DMS79 (cell line): ENCODE data around the gene PAX2.

Experiments used
- DNase-seq: peaks from one replicate; lab custom pipeline; 2025; lab: John Stamatoyannopoulos, UW

Gene PAX2

DNA sequence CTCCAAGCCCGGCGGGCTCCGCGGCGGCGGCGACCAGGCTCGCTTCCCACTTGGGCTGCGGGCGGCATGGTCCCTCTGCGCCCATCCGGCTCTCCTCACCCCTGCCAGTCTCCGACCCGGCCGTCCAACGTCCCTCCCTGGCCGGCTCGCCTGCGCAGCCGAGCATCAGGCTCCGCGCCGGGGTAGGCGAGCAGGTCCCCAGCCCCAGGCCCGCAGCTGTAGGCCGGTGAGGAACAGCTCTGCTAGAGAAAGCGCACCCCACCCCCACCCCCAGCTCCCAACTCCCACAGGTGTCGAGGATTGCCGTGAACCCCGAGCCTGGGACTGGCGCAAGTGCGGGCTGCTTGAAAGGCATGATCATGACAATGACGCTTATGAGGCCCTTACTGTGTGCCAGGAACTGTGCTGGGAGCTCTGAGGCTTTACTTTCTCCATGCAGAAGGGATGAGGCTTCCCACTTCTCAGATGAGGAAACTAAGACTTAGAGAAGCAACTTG lies 20.8 kb upstream of the PAX2 start:
- DNase-seq = no peak

DNA sequence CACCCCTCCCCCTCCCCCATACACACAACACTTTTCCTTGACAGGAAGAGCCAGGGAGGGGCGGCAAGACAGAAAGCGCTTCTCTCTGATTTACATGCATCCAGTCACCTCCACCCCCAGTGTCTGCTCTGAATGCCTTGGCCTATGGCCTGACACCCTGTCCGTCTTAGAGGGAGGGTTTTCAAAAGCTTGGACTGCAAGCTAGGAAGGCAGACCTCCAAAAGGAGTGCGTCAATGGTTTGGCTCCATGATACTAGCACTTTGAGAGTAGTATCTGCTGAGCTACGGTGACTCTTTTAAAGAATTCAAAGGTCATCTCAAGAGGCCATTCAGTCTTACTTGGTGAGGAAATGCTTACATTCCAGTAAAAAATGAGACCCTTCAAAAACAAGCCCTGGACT lies 20.3 kb upstream of the PAX2 start:
- DNase-seq = no peak

DNA sequence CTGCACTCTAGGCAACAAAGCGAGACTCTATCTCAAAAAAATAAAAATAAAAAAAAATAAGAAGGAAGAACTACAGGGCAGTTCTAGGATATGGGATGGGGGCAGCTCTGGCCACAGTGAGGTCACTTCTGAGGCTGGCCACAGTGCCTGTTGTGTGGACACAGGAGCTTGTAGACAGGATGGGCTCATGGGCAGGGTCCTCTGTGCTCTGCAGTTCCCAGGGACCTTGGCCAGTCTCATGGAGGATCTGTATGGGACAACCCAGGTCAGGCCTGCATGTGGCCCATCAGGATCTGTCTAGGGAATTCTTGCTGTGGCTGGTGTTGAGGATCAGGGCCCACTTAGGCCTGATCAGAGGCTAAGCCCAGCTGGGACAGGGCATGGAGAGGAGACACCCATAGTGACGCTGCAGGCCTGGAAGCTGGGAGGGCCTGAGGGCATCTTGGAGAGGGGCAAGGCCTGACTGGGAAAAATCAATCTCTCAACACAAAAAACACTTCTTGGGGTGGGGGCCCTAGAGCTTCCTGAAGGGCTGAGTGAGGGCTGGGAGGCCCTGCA lies 19.4 kb upstream of the PAX2 start:
- no peak for DNase-seq

DNA sequence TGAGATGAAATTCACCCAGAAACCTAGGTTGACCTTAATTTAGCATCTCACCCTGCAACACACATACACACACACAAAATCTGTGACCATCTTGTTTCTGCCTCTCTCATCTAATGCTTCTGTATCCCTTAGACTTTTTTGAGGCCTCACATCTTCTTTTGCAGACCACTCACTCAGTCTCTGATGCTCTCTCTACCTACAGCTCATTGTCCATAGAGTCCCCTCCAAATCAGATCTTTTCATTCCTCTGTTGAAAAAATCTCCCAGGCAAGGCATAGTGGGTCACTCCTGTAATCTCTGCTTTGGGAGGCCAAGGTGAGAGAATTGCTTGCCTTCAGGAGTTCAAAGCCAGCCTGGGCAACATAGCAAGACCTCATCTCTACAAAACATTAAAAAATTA lies 17.6 kb upstream of the PAX2 start:
- DNase-seq = no peak

DNA sequence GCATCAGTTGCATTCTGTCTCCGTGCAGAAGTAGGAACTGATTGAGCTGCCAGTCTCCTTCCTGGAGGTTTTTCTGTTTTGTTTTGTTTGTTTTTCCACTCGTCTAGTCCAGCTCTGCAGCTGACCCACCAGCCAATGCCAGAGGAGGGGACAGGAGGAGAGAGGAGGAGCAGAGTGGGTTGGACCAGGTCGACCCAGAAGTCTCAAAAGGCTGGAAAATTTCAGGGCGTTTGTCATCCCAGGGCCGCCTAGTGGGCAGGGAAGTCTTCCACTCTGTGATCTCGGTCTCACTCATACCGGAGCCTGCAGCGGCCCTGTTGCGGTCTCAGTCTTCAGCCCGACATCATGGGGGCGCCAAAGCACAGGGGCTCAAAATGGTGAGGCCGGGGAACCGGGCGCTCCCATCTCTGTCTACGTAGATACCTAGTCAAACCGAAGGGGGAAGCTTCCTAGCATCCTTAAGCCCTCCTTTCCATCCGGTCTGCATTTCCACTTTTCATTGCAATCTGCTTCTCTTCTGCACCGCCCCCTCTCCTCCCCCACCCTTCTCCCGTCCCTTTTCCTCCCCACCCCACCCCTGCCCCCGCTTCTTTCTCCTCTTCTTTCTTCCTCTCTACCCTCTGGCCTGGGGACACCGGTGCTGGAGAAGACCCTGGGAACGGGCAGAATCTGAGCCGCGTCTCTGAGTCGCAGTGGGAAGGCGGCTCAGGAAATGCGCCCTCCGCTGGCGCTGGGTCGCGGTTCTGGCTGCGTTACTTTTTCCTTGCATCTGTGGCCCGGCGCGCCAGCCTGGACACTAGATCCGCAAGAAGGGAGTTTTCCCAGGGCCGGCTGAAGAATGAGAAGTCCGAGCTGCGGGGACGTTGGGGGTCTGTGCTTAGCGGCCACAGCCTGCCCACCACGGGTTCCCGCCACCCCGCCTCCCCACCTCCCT lies 16.2 kb upstream of the PAX2 start:
- no peak for DNase-seq

DNA sequence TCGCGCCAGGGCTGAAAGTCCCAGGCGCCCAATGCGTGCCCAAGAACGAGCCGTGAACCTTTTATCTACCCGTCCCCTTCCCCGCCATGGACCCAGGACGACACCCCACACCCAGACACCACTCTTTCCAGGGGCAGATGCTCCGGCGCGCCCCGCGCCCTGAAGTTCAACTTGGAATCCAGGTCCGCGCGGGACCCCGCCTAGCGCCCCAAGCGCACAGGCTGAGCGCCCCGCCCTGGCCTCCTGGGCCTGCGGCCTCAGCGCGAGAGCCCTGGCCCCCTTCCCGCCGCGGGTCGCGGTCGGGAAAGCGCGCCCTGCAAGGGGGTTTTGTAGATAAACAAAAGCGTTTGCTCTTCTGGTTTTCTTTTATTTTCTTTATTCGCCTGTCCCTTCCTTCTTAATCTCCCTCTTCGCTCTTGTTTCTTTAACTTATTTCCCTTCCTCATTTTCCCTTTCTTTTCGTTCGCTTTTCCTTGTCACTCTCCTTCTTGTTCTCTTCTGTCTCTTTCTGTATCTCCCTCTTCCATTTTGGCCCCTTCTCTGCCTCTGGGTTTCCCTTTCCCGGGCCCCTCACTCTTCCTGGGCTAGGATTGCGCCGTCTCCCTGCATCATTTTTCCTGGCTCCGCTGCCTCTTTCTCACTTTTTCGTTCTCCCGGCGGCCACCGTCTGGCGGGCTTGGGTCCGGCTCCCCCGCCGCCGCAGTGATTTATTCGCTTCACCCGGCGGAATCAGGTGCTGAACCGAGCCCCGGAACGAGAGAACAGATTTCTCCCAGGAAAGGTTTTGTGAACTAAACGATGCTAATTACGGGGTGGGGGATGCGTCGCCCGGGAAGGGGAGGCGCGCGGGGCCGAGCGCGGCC lies 15.3 kb upstream of the PAX2 start:
- no peak for DNase-seq

DNA sequence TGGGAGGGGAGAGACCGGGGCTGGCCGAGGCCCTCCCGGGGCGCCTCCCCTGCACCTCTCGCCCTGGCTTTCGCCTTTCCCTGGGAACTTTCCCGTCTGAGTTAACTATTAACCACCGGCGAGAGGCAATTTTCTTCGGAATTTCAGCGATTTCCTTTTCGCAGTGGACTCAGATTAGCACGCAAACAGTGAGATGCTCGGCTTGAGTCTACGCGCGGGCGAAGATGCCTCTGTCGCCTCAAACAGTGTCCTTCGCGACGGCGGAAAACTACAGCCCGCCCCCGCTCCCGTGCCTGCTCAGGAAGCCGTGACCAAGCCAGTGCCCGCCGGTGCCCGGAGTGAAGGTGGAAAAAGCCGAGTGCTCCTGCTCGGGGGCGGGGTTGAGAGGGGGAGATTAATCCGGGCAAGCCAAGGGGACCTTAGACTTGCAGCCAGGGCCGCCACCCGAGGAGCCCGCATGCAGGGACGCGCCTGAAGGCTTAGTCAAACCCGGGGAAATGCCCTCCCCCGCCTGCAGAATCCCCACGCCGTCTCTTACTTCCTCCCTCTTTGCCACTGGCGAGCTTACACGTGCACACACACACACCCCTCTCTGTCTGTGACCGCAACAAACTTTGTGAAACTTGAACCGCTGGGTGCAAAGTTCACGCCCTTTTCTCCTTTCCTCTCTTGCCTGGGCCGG lies 14.5 kb upstream of the PAX2 start:
- no peak for DNase-seq

DNA sequence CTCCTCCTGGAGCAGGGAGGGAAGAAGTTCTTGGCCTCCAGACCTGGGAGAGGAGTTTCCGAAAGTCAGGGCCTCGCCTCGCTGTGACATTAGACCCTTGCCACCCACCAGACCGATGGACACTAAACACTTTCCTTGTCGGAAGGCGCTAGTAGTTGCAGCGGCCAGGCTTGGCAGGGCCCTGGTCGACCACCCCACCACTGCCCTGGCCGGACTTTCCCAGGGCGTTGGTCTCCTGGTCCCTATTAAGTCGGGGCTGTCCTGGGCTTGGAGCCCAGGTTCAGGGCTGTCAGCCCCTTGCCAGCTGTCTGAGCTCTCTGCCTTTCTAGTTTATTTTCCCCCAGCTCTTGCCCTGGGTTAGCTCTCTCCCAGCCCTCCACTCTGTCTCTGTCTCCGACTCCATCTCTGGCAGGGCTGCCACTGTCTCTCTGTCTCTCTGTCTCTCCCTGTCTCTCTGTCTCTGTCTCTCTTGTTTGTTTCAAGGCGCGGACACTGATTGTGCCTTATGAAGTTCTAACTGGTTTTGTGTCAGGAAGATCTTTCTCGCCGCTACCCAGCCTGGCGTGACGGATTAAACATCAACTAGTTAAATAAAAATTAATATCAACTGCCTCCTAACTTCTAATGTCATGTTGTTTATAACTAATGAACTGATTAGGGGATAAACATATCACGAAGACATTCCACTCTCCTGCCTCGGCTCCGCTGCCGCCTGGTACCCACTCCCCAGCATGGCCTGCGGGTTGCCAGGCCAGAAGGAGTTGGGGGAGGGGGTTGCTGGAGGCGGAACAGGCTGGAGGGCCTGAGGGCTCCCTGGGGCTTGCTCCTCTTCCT lies 13.8 kb upstream of the PAX2 start:
- no peak for DNase-seq

DNA sequence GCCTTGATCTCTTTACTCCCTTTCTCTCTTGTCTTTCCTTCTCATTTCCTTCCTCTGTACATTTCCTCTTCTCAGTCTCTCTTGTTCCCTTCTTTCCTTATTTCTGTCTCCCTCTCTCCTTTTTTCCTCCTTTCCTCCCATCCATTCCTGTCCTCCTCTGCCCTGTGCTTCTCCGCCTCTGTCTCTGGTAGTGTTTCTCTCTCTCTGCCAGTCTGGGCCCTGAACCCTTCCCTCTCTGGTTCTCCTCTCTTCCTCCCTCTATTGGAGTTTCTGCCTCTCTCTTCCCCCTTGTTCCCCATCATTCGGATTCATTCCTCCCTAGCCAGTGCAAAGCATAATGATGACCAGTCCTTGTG lies 13.2 kb upstream of the PAX2 start:
- no peak for DNase-seq

DNA sequence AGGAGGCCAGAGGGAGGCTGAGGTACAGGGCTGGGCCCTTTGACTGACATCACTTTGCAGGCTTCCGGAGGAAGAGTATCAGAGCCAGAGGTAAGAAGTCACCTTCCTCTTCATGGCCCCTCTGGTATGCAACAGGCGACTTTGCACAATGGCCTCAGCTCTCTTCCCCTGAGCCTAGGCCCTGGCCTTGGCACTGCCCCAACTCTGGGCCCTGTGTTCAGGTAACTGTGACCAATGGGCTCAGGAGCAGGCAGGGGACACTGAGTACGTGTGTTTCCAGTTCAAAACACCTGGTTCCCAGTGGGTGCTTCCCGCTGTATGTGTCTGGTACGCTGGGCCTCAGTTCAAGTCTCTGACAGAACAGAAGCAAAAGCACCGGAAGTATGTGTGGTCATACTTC lies 12.1 kb upstream of the PAX2 start:
- DNase-seq = no peak

DNA sequence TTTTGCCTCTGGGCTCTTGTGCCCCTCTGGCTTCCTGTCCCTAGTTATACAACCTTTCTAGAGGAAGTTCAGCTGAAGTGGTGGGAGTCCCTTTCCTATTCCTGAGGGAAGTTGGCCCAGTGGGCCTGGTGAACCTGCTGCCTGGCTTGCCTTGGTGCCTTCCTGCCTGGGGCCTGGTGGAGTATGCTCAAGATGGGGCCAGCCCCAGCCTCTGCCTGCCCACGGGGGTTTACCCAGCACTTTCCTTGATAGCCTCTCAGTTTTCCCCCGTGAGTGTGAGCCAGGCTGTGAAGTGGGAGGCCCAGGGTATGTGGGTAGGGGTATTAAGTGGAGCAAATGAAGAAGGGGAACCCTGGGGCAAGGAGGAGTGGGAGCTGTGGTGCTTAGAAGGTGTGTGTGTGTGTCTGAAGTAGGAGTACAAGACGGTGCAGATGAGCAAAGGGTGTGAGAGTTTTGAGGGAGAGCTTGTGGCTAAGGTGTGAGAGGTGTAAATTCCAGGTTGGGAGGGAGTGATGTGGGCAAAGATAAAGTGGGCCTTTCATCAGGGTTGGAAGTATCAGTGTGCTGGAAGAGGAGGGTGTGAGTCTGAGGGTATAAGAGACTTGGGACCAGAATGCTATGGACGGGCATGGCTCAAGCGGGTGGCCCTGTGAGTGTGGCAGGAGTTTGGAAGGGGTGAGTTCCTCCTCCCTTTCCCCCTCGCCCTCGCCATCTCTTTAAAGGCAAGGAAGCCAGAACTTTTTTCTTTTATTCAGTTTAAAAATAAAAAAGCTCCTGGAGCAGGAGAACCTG lies 10.9 kb upstream of the PAX2 start:
- no peak for DNase-seq

DNA sequence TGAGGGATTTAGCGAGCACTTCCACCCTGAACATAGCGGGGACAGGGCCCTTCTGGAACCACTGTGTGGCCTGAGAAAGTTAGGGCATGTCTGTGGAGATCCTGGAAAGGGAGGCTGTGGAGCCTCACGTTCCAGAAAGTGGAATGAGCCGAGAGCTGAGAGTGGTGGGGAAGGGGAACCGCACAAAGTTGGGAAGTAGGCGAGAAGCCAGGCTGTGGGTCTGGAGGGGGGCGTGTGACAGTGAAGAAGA lies 10.4 kb upstream of the PAX2 start:
- no peak for DNase-seq

DNA sequence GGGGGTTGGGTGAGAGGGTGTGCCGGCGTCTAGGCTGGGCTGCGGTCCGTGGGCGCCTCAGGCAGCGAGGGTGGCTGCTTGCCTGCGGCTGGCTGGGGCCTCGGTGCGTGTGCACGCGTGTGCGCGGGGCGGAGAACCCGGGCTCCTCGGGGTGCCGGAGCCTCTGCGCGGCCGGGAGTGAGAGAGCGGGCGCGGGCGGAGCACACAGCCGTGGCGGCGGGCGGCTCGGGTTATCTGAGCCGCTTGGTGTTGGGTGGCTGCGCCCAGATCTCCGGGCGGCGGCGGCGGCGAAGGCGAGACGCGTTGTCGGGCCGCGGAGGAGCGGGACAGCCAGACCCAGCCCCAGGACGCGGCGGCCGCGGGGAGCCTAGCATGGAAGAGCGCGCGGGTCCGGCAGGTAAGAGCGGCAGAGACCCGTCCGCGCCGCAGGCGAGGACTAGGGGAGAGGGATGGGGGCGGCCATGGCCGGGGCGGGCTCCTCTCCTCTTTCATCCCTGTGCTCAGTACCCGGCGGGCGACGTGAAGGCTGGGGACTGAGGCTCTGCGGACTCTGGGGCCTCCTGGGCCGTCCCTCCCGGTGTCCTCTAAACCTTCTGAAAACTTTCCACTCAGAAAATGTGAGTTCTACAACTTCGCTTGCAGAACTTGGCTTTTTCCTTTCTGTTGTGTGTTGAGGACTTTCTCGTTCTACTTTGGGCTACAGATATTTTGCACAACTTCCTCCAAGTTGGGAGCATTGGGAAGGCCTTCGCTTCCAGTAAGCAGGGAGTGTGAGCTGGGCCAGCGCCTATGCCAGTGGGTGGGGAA lies 9.8 kb upstream of the PAX2 start:
- DNase-seq = no peak

DNA sequence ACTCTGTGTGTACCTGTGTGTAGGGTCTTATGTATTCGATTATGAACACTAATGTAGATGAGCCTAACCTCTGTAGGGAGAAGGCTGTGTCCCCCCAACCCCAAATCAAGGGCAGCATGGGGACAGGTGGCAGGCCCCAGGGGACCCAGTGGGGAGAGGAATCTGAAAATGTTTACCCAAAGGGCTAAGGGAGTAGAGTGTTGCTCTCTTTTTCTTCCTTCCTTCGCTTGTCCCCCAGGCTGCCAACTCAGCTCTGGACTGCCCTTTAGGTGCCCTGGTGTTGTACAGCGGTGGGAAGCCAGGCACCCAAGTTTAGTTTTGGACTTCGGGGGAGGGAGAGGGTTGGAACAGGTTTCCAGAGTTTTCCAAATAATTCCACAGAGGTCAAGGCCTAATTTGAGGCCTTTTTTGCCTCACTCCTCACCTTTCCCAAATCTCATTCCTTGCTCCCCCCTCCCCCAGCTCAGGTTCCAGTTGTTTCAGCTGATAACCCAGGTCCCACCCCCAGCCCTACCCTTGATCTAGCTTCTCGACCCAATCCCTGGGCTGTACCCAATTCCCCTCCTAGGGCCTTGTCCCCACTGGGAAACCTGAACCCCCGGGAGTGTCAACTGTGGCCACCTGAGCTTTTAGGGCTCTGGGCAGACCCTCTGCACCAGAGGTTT lies 9.1 kb upstream of the PAX2 start:
- no peak for DNase-seq

DNA sequence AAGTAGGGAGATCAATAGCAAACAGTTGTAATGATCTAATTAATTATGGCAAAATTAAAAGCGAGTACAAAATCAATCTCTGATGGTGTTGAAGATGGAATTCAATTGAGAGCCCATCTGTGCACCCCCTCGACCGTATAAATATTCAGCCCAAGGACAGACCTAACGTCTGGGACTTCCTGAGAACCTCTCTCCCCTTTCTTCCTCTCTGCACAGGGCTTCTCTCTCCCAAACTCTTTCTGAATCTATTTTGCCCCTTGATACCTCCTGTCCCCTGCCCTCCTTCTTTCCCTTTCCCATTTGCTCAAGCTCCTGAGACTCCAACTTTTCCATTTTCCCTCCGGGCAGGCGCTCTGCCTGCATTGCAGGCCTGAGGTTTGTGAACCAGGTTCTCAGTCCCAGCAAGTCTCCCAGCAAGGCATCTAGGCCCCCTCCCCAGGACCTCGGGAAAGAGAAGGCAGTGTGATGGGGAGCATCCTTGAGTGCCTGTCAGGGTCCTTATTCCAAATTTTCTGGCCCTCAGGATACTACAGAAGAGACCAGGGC lies 8.5 kb upstream of the PAX2 start:
- DNase-seq = no peak

DNA sequence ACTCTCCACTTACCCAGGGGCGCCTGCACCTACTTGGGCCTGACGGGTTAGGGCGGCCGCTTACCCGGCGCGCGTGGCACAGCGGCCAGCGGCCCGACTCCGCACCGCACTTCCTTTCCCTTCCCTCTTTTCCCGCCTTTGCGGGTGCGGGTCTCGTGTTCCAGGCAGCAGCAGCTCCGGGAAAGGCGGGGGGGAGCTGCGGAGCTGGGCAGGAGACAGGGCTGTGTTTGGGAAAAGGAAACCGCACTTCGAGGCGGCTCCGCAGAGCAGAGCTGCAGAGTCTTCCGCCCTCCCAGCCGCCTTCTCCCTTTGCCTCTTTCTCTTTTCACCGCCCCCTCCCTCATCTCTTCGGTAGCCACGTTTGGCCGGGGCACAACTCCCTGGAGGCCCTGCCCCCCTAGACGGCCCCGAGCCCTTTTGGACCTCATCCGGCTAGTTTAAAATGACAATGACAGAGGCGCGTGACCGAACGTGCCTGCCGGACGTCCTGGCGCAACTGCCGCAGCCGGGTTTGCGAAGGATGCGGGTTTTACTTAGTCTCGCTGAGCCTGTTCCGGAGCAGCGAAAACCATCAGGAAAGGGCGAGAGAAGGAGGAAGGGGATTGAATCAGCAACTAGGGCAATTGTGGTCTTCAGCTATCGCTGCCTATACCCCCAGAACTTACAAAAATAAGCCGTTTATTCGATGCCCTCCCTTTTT lies 7.9 kb upstream of the PAX2 start:
- no peak for DNase-seq

DNA sequence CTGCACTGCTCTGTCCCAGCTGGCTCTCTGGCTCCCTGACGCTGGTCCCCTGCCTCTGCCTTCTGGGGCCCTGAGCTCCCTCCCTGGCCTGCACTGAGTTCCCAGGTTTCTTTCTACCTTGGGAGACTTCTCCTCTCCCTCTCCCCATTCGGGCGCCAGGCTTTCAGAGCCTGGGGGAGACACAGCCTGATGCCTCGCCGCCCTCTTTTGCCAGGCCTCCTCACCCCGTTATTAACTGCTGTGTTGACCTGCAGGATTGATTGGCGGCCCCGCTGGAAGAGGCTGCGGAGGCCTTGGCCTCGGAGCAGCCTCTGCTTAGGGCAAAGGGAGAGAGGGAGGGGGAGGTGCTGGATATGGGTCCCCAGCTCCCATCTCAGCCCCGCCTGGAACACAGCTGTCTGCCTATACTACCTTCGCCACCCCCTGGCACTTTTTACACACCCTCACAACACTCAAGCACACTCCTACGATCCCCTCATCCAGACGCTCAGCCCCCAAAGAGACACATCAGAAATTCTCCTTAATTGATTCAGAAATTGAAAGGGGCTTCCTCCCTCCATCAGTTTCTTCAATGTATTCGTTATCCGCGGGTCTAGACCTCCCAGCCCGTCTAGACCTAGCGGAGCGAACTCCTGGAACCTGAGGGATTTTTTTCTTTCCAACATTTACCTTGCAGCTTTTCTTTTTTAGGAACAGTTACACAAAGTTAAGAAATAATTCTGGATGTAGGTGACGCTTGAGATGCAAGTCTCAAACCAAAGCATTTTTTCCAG lies 7.1 kb upstream of the PAX2 start:
- DNase-seq = no peak
